ENCODE data around the gene UBE2J1. TPM values are rescaled to one million over a fixed set of nuclear protein-coding genes. Genes with fewer than 3 reads are reported as not detected.

The UBE2J1 gene
- total RNA-seq, 1 experiment from 2014 or later: 29.0 TPM

- Histone ChIP-seq H3K9me3 (ENCODE audit: insufficient read depth, low read depth) (no peaks in the 10 kb centered on the region), H3F3A (ENCODE audit: insufficient read depth, low read depth) (no peaks in the 10 kb centered on the region), H3K79me2 (ENCODE audit: low read depth) (no peaks in the 10 kb centered on the region), H3K9me2 (ENCODE audit: insufficient read depth) (no peaks in the 10 kb centered on the region), H3K27me3 (ENCODE audit: insufficient read depth, low read depth) (no peaks in the 10 kb centered on the region), H3K4me2 (no peak overlapping the region), H3K4me1 (replicated peaks; ENCODE audit: insufficient read depth) (0 out of 2 replicates have a peak, but pooled peaks cover 6% of the 10 kb centered on the region), H3K4me3 (no peak overlapping the region), H2AFZ (no peak overlapping the region), H3K36me3 (ENCODE audit: low read depth) (no peaks in the 10 kb centered on the region), H3K27ac (no peak overlapping the region), H4K20me1 (ENCODE audit: insufficient read depth) (no peaks in the 10 kb centered on the region)
- intact Hi-C loops (cut with micrococcal nuclease; ENCODE audit: unreplicated experiment): no loop called here
- DNase-seq: no peak
- ChIA-PET CTCF (no interaction called here), POLR2A (ENCODE audit: unreplicated experiment) (no interaction called here)
- no peak for TF ChIP-seq CTCF (conservative IDR thresholded peaks at IDR 0.05)
- TF ChIP-seq EZH2 (IDR thresholded peaks at IDR 0.05; ENCODE audit: low read depth): no peak
- no TSS peak for BruUV-seq (replicated peaks)
Observed at GRCh38 chr6:89388846-89389245, 36.3 kb upstream of the UBE2J1 start.

GRCh38 chr6:89387516-89388201 is 35.1 kb upstream of the UBE2J1 start:
- H2AFZ ChIP-seq: no peak overlapping the region
- no peaks in the 10 kb centered on the region for H3K9me3 ChIP-seq (ENCODE audit: insufficient read depth, low read depth)
- ChIA-PET POLR2A (ENCODE audit: unreplicated experiment) (no interaction called here), CTCF (no interaction called here)
- no peaks in the 10 kb centered on the region for H3K79me2 ChIP-seq (ENCODE audit: low read depth)
- H3K36me3 ChIP-seq (ENCODE audit: low read depth): no peaks in the 10 kb centered on the region
- 0 out of 2 replicates have a peak, but pooled peaks cover 6% of the 10 kb centered on the region for H3K4me1 ChIP-seq (replicated peaks; ENCODE audit: insufficient read depth)
- no peak for TF ChIP-seq EZH2 (IDR thresholded peaks at IDR 0.05; ENCODE audit: low read depth)
- TF ChIP-seq CTCF (conservative IDR thresholded peaks at IDR 0.05): no peak
- H3K4me2 ChIP-seq: no peak overlapping the region
- no peak for DNase-seq
- H3K27me3 ChIP-seq (ENCODE audit: insufficient read depth, low read depth): no peaks in the 10 kb centered on the region
- no peaks in the 10 kb centered on the region for H4K20me1 ChIP-seq (ENCODE audit: insufficient read depth)
- H3K4me3 ChIP-seq: no peak overlapping the region
- no peak overlapping the region for H3K27ac ChIP-seq
- no peaks in the 10 kb centered on the region for H3F3A ChIP-seq (ENCODE audit: insufficient read depth, low read depth)
- BruUV-seq (replicated peaks): no TSS peak
- intact Hi-C loops (cut with micrococcal nuclease; ENCODE audit: unreplicated experiment): no loop called here
- no peaks in the 10 kb centered on the region for H3K9me2 ChIP-seq (ENCODE audit: insufficient read depth)

- no peaks in the 10 kb centered on the region for H3F3A ChIP-seq (ENCODE audit: insufficient read depth, low read depth)
- 0 out of 2 replicates have a peak, but pooled peaks cover 6% of the 10 kb centered on the region for H3K4me1 ChIP-seq (replicated peaks; ENCODE audit: insufficient read depth)
- ChIA-PET CTCF (no interaction called here), POLR2A (ENCODE audit: unreplicated experiment) (no interaction called here)
- TF ChIP-seq EZH2 (IDR thresholded peaks at IDR 0.05; ENCODE audit: low read depth) (no peak), CTCF (conservative IDR thresholded peaks at IDR 0.05) (no peak)
- no peak overlapping the region for H2AFZ ChIP-seq
- H3K9me2 ChIP-seq (ENCODE audit: insufficient read depth): no peaks in the 10 kb centered on the region
- no peak overlapping the region for H3K27ac ChIP-seq
- H4K20me1 ChIP-seq (ENCODE audit: insufficient read depth): no peaks in the 10 kb centered on the region
- intact Hi-C loops (cut with micrococcal nuclease; ENCODE audit: unreplicated experiment): no loop called here
- H3K27me3 ChIP-seq (ENCODE audit: insufficient read depth, low read depth): no peaks in the 10 kb centered on the region
- no peak overlapping the region for H3K4me2 ChIP-seq
- H3K9me3 ChIP-seq (ENCODE audit: insufficient read depth, low read depth): no peaks in the 10 kb centered on the region
- H3K36me3 ChIP-seq (ENCODE audit: low read depth): no peaks in the 10 kb centered on the region
- no peaks in the 10 kb centered on the region for H3K79me2 ChIP-seq (ENCODE audit: low read depth)
- BruUV-seq (replicated peaks): no TSS peak
- H3K4me3 ChIP-seq: no peak overlapping the region
- no peak for DNase-seq
Observed at GRCh38 chr6:89386917-89387491, 34.5 kb upstream of the UBE2J1 start.

Measured in PC-9 (cell line).